Loucy (cell line): ENCODE measurements around the gene HCCS.
"Not testable (repeated sequence)": the region's sequence is repeated elsewhere in the genome, so short reads cannot be mapped to it uniquely, and the experiment has no call there.

Experiments
- H2AFZ ChIP-seq: fragments of 200-600 bp; sonication (generic); 2 replicates; pipeline ENCODE4 v1.6.0; 2016; ENCODE audit warnings: antibody characterized with exemption, mild to moderate bottlenecking, low read length, moderate library complexity
- H3F3A ChIP-seq: fragments of 200-600 bp; 2 replicates; pipeline ENCODE4 v1.6.0; 2016; ENCODE audit warnings: antibody characterized with exemption, low read depth, mild to moderate bottlenecking
- H3K27me3 ChIP-seq: fragments of 200-600 bp; sonication (generic); 2 replicates; pipeline ENCODE4 v1.6.1; 2014; ENCODE audit warnings: low read length, mild to moderate bottlenecking; ENCODE audit not compliant: insufficient read depth, poor library complexity, severe bottlenecking
- H3K36me3 ChIP-seq: fragments of 200-600 bp; sonication (generic); 2 replicates; pipeline ENCODE4 v1.6.1; 2016; ENCODE audit warnings: low read length; ENCODE audit not compliant: insufficient read depth
- H3K4me1 ChIP-seq: fragments of 200-600 bp; sonication (generic); 2 replicates; pipeline ENCODE4 v1.5.1; 2014; ENCODE audit warnings: low read length, mild to moderate bottlenecking; ENCODE audit not compliant: insufficient read depth, poor library complexity, severe bottlenecking
- H3K4me2 ChIP-seq: fragments of 200-600 bp; sonication (generic); 2 replicates; pipeline ENCODE4 v1.6.0; 2014; ENCODE audit warnings: antibody characterized with exemption, low read length, low read depth, mild to moderate bottlenecking; ENCODE audit not compliant: poor library complexity, severe bottlenecking
- H3K4me3 ChIP-seq: fragments of 200-600 bp; sonication (generic); 2 replicates; pipeline ENCODE4 v1.5.1; 2014; ENCODE audit warnings: low read length, mild to moderate bottlenecking, mixed read lengths; ENCODE audit not compliant: poor library complexity, severe bottlenecking
- H3K79me2 ChIP-seq: fragments of 200-600 bp; sonication (generic); 2 replicates; pipeline ENCODE4 v1.6.1; 2014; ENCODE audit warnings: low read length; ENCODE audit not compliant: insufficient read depth
- H3K9ac ChIP-seq: fragments of 200-600 bp; sonication (generic); 2 replicates; pipeline ENCODE4 v1.6.0; 2014; ENCODE audit warnings: mild to moderate bottlenecking, low read depth, low read length, moderate library complexity; ENCODE audit not compliant: poor library complexity, severe bottlenecking
- H3K9me2 ChIP-seq: fragments of 200-600 bp; sonication (generic); replicated peaks from 2 replicates; pipeline ENCODE4 v1.6.1; 2016; ENCODE audit warnings: low read depth, low read length, mixed read lengths
- H3K9me3 ChIP-seq: fragments of 200-600 bp; sonication (generic); 2 replicates; pipeline ENCODE4 v1.6.1; 2014; ENCODE audit warnings: mild to moderate bottlenecking, antibody characterized with exemption, low read length, low read depth; ENCODE audit not compliant: insufficient read depth
- H4K20me1 ChIP-seq: fragments of 200-600 bp; sonication (generic); 2 replicates; pipeline ENCODE4 v1.6.0; 2014; ENCODE audit warnings: antibody characterized with exemption, low read length, mild to moderate bottlenecking; ENCODE audit not compliant: insufficient read depth, poor library complexity, severe bottlenecking
- CTCF ChIP-seq: fragments of 200-600 bp; sonication (generic); conservative IDR thresholded peaks from 2 replicates; pipeline ENCODE4 v1.5.1; 2014; ENCODE audit warnings: mild to moderate bottlenecking, antibody characterized with exemption, low read length
- EZH2phosphoT487 ChIP-seq: fragments of 200-600 bp; IDR thresholded peaks from 2 replicates; pipeline ENCODE4 v1.6.1; 2018; ENCODE audit warnings: antibody characterized with exemption, mild to moderate bottlenecking, moderate library complexity, borderline replicate concordance

Gene HCCS

GRCh38 chrX:11113731-11114130, 2.6 kb downstream of the HCCS start:
- H3F3A ChIP-seq = no peaks in the 10 kb centered on the region
- H3K4me1 ChIP-seq = peaks cover 26% of the 10 kb centered on the region
- H3K9ac ChIP-seq = peak overlapping the region; percentile 88
- H3K9me3 ChIP-seq = no peaks in the 10 kb centered on the region
- H3K79me2 ChIP-seq = peaks cover 47% of the 10 kb centered on the region
- no peaks in the 10 kb centered on the region for H3K9me2 ChIP-seq
- no peak overlapping the region for H2AFZ ChIP-seq
- peaks cover 13% of the 10 kb centered on the region for H4K20me1 ChIP-seq
- no peaks in the 10 kb centered on the region for H3K27me3 ChIP-seq
- H3K4me2 ChIP-seq = peak overlapping the region; percentile 91
- H3K36me3 ChIP-seq = peaks cover 43% of the 10 kb centered on the region; the same call in 1 of the 2 replicates
- peak overlapping the region; percentile 89 for H3K4me3 ChIP-seq
- no peak for TF ChIP-seq CTCF
- no peak for TF ChIP-seq EZH2phosphoT487

GRCh38 chrX:11117745-11118144, 6.6 kb downstream of the HCCS start:
- Histone ChIP-seq H3F3A (no peaks in the 10 kb centered on the region), H3K36me3 (peaks cover 69% of the 10 kb centered on the region; the same call in 1 of the 2 replicates)
- TF ChIP-seq EZH2phosphoT487 = no peak
- TF ChIP-seq CTCF = no peak

DNA sequence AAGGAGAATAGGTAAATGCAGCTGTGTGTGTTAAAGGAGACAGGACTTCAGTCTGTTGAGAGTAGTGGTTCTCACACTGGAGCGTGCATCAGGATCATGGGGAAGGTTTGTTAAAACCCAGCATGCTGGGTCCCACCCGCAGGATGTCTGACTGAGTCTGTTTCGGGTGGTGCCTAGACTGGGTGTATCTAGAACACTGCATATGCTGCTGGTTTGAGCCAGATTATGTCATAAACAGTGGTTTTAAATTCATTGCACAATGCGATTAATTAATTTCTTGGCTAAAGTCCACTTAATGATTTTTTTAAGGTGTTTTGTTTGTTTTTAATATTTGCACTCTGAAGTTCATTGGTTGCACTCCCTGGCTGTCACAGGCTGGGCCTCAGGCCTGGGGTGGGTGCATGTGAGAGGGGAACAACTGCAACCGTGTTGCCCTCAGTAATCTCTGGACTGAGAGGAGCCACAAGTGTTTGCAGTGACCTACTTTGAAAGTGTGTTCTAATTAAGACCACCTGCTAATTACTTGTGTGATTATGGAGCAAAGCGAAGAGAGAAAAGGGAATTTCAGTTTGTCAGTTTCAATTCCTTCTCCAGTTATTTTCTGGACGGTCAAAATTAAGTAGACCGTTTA, 8.3 kb downstream of the HCCS start:
- TF ChIP-seq CTCF = no peak
- no peak for TF ChIP-seq EZH2phosphoT487
- no peak overlapping the region for H2AFZ ChIP-seq
- H3K9me2 ChIP-seq = no peaks in the 10 kb centered on the region
- H3F3A ChIP-seq = no peaks in the 10 kb centered on the region
- no peak overlapping the region for H3K4me3 ChIP-seq
- peaks cover 5% of the 10 kb centered on the region; the same call in 1 of the 2 replicates for H3K79me2 ChIP-seq
- no peaks in the 10 kb centered on the region for H4K20me1 ChIP-seq
- no peak overlapping the region for H3K9ac ChIP-seq
- H3K4me2 ChIP-seq = no peak overlapping the region
- H3K27me3 ChIP-seq = no peaks in the 10 kb centered on the region
- peaks cover 67% of the 10 kb centered on the region; the same call in 1 of the 2 replicates for H3K36me3 ChIP-seq
- no peaks in the 10 kb centered on the region for H3K4me1 ChIP-seq
- H3K9me3 ChIP-seq = no peaks in the 10 kb centered on the region

More at GRCh38 chrX:11117745-11118144, 6.6 kb downstream of the HCCS start:
- H3K4me1 ChIP-seq = peaks cover 6% of the 10 kb centered on the region
- no peak overlapping the region for H3K4me3 ChIP-seq
- no peaks in the 10 kb centered on the region for H3K27me3 ChIP-seq
- no peak overlapping the region for H3K9ac ChIP-seq
- H3K9me2 ChIP-seq = no peaks in the 10 kb centered on the region
- peaks cover 22% of the 10 kb centered on the region for H3K79me2 ChIP-seq
- no peak overlapping the region for H3K4me2 ChIP-seq
- no peak overlapping the region for H2AFZ ChIP-seq
- H4K20me1 ChIP-seq = peaks cover 7% of the 10 kb centered on the region
- no peaks in the 10 kb centered on the region for H3K9me3 ChIP-seq

- H4K20me1 ChIP-seq, H3F3A ChIP-seq, H2AFZ ChIP-seq, H3K4me2 ChIP-seq, H3K4me3 ChIP-seq, H3K27me3 ChIP-seq, H3K79me2 ChIP-seq, H3K9ac ChIP-seq, H3K9me2 ChIP-seq, H3K9me3 ChIP-seq, H3K4me1 ChIP-seq: not testable (repeated sequence)
- H3K36me3 ChIP-seq = peaks cover 32% of the 10 kb centered on the region; the same call in 1 of the 2 replicates
These were observed 12.0 kb downstream of the HCCS start for GRCh38 chrX:11123087-11123486.
